T-helper 2 cell treated with Interferon-gamma antibody and Interleukin-4, amounts not matched to agents 5 μg/mL and 100 μg/mL, for 36 hours (primary cell): ENCODE data around the gene BBS7.

ENCODE experiments used
- DNase-seq: peaks from one replicate; pipeline ENCODE4 v3.0.0; 2021; ENCODE audit warnings: low spot score
- H3K27ac Mint-ChIP-seq: one replicate; pipeline ENCODE4 v1.8.0; 2021; ENCODE audit warnings: mild to moderate bottlenecking, mixed read lengths
- H3K27me3 Mint-ChIP-seq: one replicate; pipeline ENCODE4 v1.8.0; 2021; ENCODE audit warnings: low read depth, mixed read lengths
- H3K36me3 Mint-ChIP-seq: one replicate; pipeline ENCODE4 v1.8.0; 2021; ENCODE audit warnings: low read depth, mixed read lengths
- H3K4me1 Mint-ChIP-seq: one replicate; pipeline ENCODE4 v1.8.0; 2021; ENCODE audit warnings: low read depth, mixed read lengths
- H3K4me3 Mint-ChIP-seq: one replicate; pipeline ENCODE4 v1.8.0; 2022; ENCODE audit warnings: mild to moderate bottlenecking, moderate library complexity, mixed read lengths
- H3K9me3 Mint-ChIP-seq: one replicate; pipeline ENCODE4 v1.8.0; 2021; ENCODE audit warnings: mixed read lengths

BBS7 gene, protein sequence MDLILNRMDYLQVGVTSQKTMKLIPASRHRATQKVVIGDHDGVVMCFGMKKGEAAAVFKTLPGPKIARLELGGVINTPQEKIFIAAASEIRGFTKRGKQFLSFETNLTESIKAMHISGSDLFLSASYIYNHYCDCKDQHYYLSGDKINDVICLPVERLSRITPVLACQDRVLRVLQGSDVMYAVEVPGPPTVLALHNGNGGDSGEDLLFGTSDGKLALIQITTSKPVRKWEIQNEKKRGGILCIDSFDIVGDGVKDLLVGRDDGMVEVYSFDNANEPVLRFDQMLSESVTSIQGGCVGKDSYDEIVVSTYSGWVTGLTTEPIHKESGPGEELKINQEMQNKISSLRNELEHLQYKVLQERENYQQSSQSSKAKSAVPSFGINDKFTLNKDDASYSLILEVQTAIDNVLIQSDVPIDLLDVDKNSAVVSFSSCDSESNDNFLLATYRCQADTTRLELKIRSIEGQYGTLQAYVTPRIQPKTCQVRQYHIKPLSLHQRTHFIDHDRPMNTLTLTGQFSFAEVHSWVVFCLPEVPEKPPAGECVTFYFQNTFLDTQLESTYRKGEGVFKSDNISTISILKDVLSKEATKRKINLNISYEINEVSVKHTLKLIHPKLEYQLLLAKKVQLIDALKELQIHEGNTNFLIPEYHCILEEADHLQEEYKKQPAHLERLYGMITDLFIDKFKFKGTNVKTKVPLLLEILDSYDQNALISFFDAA

GRCh38 chr4:121869841-121870822 is at the start of gene BBS7:
BBS7 (minus strand) TSS chr4:121870474; CDS start chr4:121870313, 161 bp downstream.
- peak; percentile 93 for DNase-seq
- H3K4me1 Mint-ChIP-seq: peaks cover 13% of the 10 kb centered on the region
- peaks cover 22% of the 10 kb centered on the region for H3K36me3 Mint-ChIP-seq

DNA sequence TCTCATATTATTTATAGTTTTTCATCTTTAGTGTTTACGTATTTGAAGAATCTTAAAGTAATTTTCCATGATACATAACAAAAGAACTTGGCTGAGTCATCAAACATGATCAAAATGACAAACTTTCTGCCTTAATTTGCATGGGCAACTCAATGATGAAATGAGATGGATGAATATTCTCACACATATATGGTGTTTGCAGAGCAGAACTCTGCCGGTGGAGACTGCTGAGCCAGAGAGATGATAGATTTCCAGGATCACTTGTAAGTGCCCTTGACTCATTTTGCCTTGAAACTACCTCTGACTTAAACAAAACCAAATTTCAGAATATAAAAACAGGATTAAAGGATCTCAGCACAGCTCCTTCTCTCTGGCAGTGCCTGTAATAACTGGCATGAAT is 43.4 kb upstream of the BBS7 start:
- Mint-ChIP-seq H3K36me3 (no peaks in the 10 kb centered on the region), H3K4me1 (no peaks in the 10 kb centered on the region), H3K27me3 (peaks cover 6% of the 10 kb centered on the region), H3K9me3 (no peaks in the 10 kb centered on the region), H3K4me3 (no peak overlapping the region), H3K27ac (no peak overlapping the region)
- no peak for DNase-seq

More at GRCh38 chr4:121869841-121870822, at the start of gene BBS7:
- Mint-ChIP-seq H3K4me3 (peak within 1 kb of the TSS; percentile 98), H3K27ac (peak within 1 kb of the TSS; percentile 94), H3K9me3 (no peaks in the 10 kb centered on the region), H3K27me3 (peaks cover 29% of the 10 kb centered on the region)

GRCh38 chr4:121908346-121908745 is 38.1 kb upstream of the BBS7 start:
- H3K4me1 Mint-ChIP-seq: no peaks in the 10 kb centered on the region
- H3K4me3 Mint-ChIP-seq: no peak overlapping the region
- H3K27ac Mint-ChIP-seq: no peak overlapping the region
- no peaks in the 10 kb centered on the region for H3K36me3 Mint-ChIP-seq
- peaks cover 11% of the 10 kb centered on the region for H3K27me3 Mint-ChIP-seq
- no peaks in the 10 kb centered on the region for H3K9me3 Mint-ChIP-seq
- DNase-seq: no peak

DNA sequence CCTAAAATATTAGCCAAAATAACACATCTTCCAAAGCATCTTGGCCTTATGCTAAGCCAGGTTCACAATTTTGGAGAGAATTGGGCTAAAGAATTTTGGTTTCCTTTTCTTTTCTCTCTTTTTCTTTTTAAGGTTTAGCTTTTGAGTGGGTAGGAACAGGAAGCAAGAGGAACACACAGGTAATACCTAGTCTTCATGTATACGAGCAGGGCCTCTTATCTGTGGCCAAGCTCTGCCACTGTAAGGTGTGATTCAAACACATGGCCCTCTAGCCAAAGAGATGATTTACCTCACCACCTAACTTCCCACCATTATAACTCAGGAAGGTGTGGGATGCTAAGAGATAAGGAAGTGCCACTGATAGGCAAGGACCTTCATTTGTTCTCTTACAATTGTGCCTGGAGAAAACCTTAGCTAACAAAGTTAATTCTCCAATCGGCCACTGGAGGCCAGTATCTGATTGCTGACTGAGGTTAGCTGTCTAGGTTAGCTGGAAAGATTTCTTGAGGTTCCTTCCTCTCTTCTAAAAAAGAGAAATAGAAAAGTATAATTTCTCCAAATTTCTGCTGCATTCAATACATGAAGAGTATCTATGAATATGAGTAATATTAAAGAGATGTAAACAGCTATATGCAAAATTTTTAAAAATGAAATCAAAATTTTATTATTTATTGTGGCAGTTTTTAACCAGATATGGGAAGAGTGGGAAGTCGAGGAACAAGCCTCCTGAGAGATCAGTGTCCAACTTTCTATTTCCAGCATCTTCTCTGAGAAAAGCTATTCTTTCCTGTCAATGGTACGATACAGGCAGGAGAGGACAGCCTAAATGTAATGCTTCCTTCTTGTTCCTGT is 30.1 kb upstream of the BBS7 start:
- H3K4me3 Mint-ChIP-seq: no peak overlapping the region
- H3K27ac Mint-ChIP-seq: no peak overlapping the region
- no peaks in the 10 kb centered on the region for H3K36me3 Mint-ChIP-seq
- peak; percentile 23 for DNase-seq
- peaks cover 11% of the 10 kb centered on the region for H3K27me3 Mint-ChIP-seq
- H3K4me1 Mint-ChIP-seq: peaks cover 4% of the 10 kb centered on the region
- no peaks in the 10 kb centered on the region for H3K9me3 Mint-ChIP-seq

- Mint-ChIP-seq H3K4me3 (peak overlapping the region; percentile 7), H3K4me1 (peaks cover 4% of the 10 kb centered on the region), H3K27ac (no peak overlapping the region), H3K9me3 (no peaks in the 10 kb centered on the region), H3K36me3 (no peaks in the 10 kb centered on the region), H3K27me3 (peaks cover 15% of the 10 kb centered on the region)
- DNase-seq: no peak
Observed at GRCh38 chr4:121898150-121898549, 27.9 kb upstream of the BBS7 start.

GRCh38 chr4:121888134-121888533 is 17.9 kb upstream of the BBS7 start:
- Mint-ChIP-seq H3K27me3 (peaks cover 47% of the 10 kb centered on the region), H3K4me3 (no peak overlapping the region)

DNA sequence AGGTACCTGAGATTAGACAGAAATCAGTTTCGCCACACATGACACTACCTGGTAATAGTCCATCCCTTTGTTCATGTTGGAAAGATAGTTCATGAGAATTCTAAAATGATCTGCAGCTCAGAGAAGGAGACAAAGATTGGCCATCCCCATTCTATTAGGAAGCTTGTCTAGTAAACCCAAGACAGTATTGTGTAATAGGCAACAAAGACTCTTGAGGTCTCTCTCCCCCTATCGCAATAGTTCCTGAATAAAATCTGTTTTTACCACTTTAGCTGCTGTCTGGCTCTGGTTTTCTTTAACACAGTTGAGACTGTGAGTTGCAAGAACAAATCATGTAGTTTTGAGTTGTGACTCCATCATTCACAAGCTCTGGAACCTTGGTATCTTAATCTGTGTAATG is 14.8 kb upstream of the BBS7 start:
- Mint-ChIP-seq H3K27me3 (peaks cover 60% of the 10 kb centered on the region), H3K4me1 (no peaks in the 10 kb centered on the region), H3K4me3 (no peak overlapping the region), H3K27ac (no peak overlapping the region), H3K9me3 (no peaks in the 10 kb centered on the region), H3K36me3 (no peaks in the 10 kb centered on the region)
- no peak for DNase-seq

More at GRCh38 chr4:121888134-121888533, 17.9 kb upstream of the BBS7 start:
- no peaks in the 10 kb centered on the region for H3K4me1 Mint-ChIP-seq
- DNase-seq: no peak
- H3K27ac Mint-ChIP-seq: no peak overlapping the region
- H3K9me3 Mint-ChIP-seq: no peaks in the 10 kb centered on the region
- no peaks in the 10 kb centered on the region for H3K36me3 Mint-ChIP-seq

- Mint-ChIP-seq H3K4me3 (no peak overlapping the region), H3K9me3 (no peaks in the 10 kb centered on the region), H3K27me3 (peaks cover 64% of the 10 kb centered on the region), H3K27ac (no peak overlapping the region), H3K4me1 (no peaks in the 10 kb centered on the region), H3K36me3 (no peaks in the 10 kb centered on the region)
- no peak for DNase-seq
Observed at GRCh38 chr4:121881158-121881557, 10.9 kb upstream of the BBS7 start.

DNA sequence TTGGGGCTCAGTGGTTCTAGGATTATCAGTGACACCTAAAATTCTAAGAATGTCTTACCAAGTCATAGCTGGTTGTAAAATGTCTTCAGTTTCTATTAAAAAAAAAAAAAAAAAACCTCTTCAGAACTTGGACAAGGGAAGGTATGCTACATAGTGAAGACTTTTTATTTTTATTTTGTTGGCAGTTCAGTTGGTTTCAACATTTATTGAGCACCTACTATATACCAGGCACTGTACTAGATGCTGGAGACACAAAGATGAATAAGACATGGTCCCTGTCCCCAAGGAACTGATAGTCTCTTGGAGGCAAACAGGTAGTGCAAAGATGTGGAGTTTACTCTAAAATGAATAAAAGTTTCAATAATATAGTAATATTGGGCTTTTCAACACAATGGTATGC is 8.9 kb upstream of the BBS7 start:
- H3K4me3 Mint-ChIP-seq: no peak overlapping the region
- H3K36me3 Mint-ChIP-seq: no peaks in the 10 kb centered on the region
- H3K9me3 Mint-ChIP-seq: no peaks in the 10 kb centered on the region
- no peaks in the 10 kb centered on the region for H3K4me1 Mint-ChIP-seq
- peaks cover 57% of the 10 kb centered on the region for H3K27me3 Mint-ChIP-seq
- no peak overlapping the region for H3K27ac Mint-ChIP-seq
- no peak for DNase-seq

- no peaks in the 10 kb centered on the region for H3K36me3 Mint-ChIP-seq
- no peak overlapping the region for H3K4me3 Mint-ChIP-seq
- no peak overlapping the region for H3K27ac Mint-ChIP-seq
- H3K4me1 Mint-ChIP-seq: no peaks in the 10 kb centered on the region
- peaks cover 67% of the 10 kb centered on the region for H3K27me3 Mint-ChIP-seq
- DNase-seq: no peak
- H3K9me3 Mint-ChIP-seq: no peaks in the 10 kb centered on the region
Observed at GRCh38 chr4:121877041-121877773, 6.9 kb upstream of the BBS7 start.

GRCh38 chr4:121876070-121876469 is 5.8 kb upstream of the BBS7 start:
- no peak for DNase-seq
- Mint-ChIP-seq H3K27me3 (peaks cover 62% of the 10 kb centered on the region), H3K27ac (no peak overlapping the region), H3K4me3 (no peak overlapping the region), H3K4me1 (no peaks in the 10 kb centered on the region), H3K36me3 (no peaks in the 10 kb centered on the region), H3K9me3 (no peaks in the 10 kb centered on the region)

DNA sequence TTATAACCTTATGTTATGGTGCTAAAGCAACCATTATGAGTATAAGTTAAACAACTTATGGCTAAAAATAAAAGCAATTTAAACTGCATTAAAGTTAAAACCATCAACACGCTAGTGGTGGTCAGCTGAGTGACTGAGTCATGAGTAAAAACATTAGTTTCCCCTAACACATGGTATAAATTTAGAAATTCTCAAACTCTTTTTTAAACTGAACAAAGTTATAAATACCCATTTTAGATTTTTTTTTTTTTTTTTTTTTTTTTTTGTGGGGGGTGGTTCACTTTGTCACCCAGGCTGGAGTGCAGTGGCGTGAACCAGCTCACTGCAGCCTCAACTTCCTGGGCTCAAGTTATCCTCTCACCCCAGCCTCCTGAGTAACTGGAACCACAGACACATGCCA is 5.4 kb upstream of the BBS7 start:
- Mint-ChIP-seq H3K4me3 (no peak overlapping the region), H3K4me1 (peaks cover 3% of the 10 kb centered on the region), H3K9me3 (no peaks in the 10 kb centered on the region), H3K27me3 (peaks cover 59% of the 10 kb centered on the region), H3K36me3 (no peaks in the 10 kb centered on the region), H3K27ac (no peak overlapping the region)
- DNase-seq: no peak
